HEK293 (cell line): Measurements from ENCODE around the gene F11.

Experiments
- CTCF ChIA-PET: fragments of 350-600 bp; formaldehyde crosslinking; extraction: SDS; loops from one replicate; lab custom pipeline; 2021; ENCODE audit warnings: antibody characterized with exemption; lab: Yijun Ruan, JAX
- POLR2A ChIA-PET: fragments of 300-600 bp; formaldehyde crosslinking; extraction: SDS; loops from one replicate; lab custom pipeline; 2020; ENCODE audit warnings: antibody characterized with exemption, inconsistent platforms; lab: Yijun Ruan, JAX
- H3K27ac ChIP-seq: fragments of 200-500 bp; sonication (Bioruptor generic); 2 replicates; pipeline ENCODE4 v1.5.1; 2014; ENCODE audit warnings: low read depth, low read length, control low read depth, inconsistent platforms; ENCODE audit errors: extremely low read depth
- H3K36me3 ChIP-seq, 2 experiments: fragments of 200-500 bp in 1 of 2; sonication (Bioruptor generic) in 1 of 2; 1 replicate in 1 of 2; 2 replicates in 1 of 2; pipeline ENCODE4 v1.5.1; 2014 to 2017; ENCODE audit warnings: inconsistent platforms in 2 of 2, low read length in 2 of 2; ENCODE audit not compliant: control insufficient read depth in 2 of 2, insufficient read depth in 1 of 2
- H3K4me1 ChIP-seq: fragments of 200-500 bp; sonication (Bioruptor generic); 2 replicates; pipeline ENCODE4 v1.5.1; 2014; ENCODE audit warnings: mild to moderate bottlenecking, low read length, inconsistent platforms; ENCODE audit not compliant: control insufficient read depth, insufficient read depth
- H3K4me3 ChIP-seq: 2 replicates; pipeline ENCODE4 v1.5.1; 2011; ENCODE audit warnings: low read depth, mild to moderate bottlenecking, control low read depth, low read length, moderate library complexity
- H3K9me3 ChIP-seq: fragments of 200-500 bp; sonication (Bioruptor generic); 2 replicates; pipeline ENCODE4 v1.5.1; 2014; ENCODE audit warnings: low read depth, low read length, inconsistent platforms; ENCODE audit not compliant: control insufficient read depth, insufficient read depth
- GLI4 ChIP-seq: fragments of 450-650 bp; formaldehyde crosslinking; IDR thresholded peaks from 2 replicates; pipeline ENCODE4 v1.5.1; 2016; ENCODE audit warnings: missing biosample characterization, missing genetic modification characterization
- HOXD13 ChIP-seq: sonication (generic); formaldehyde crosslinking; IDR thresholded peaks from 2 replicates; pipeline ENCODE4 v1.8.0; 2022; ENCODE audit warnings: missing genetic modification reagents, borderline replicate concordance
- KLF10 ChIP-seq: fragments of 450-650 bp; IDR thresholded peaks from 2 replicates; pipeline ENCODE4 v1.5.1; 2018; ENCODE audit warnings: missing biosample characterization, mild to moderate bottlenecking, missing genetic modification characterization
- MYNN ChIP-seq: fragments of 450-650 bp; formaldehyde crosslinking; IDR thresholded peaks from 2 replicates; pipeline ENCODE4 v1.5.1; 2016; ENCODE audit warnings: missing biosample characterization, missing genetic modification characterization, borderline replicate concordance
- PRDM1 ChIP-seq: fragments of 450-650 bp; formaldehyde crosslinking; IDR thresholded peaks from 2 replicates; pipeline ENCODE4; 2016; ENCODE audit warnings: missing biosample characterization, missing genetic modification characterization
- SCRT1 ChIP-seq: fragments of 450-650 bp; formaldehyde crosslinking; IDR thresholded peaks from 2 replicates; pipeline ENCODE4 v1.5.1; 2016; ENCODE audit warnings: missing biosample characterization, missing genetic modification characterization, borderline replicate concordance
- ZBTB7A ChIP-seq: fragments of 450-650 bp; formaldehyde crosslinking; IDR thresholded peaks from 2 replicates; pipeline ENCODE4 v1.5.1; 2016; ENCODE audit warnings: low read depth, missing biosample characterization, missing genetic modification characterization
- ZFP37 ChIP-seq: fragments of 450-650 bp; formaldehyde crosslinking; IDR thresholded peaks from 2 replicates; pipeline ENCODE4 v1.5.1; 2016; ENCODE audit warnings: missing biosample characterization, missing genetic modification characterization
- ZFP41 ChIP-seq: fragments of 450-650 bp; formaldehyde crosslinking; IDR thresholded peaks from 2 replicates; pipeline ENCODE4 v1.5.1; 2016; ENCODE audit warnings: missing biosample characterization, missing genetic modification characterization, borderline replicate concordance
- ZNF169 ChIP-seq: fragments of 450-650 bp; formaldehyde crosslinking; IDR thresholded peaks from 2 replicates; pipeline ENCODE4 v1.5.1; 2016; ENCODE audit warnings: missing biosample characterization, missing genetic modification characterization
- ZNF223 ChIP-seq: fragments of 450-650 bp; formaldehyde crosslinking; IDR thresholded peaks from 2 replicates; pipeline ENCODE4 v1.5.1; 2016; ENCODE audit warnings: missing biosample characterization, missing genetic modification characterization
- ZNF404 ChIP-seq: fragments of 450-650 bp; formaldehyde crosslinking; IDR thresholded peaks from 2 replicates; pipeline ENCODE4 v1.5.1; 2017; ENCODE audit warnings: missing biosample characterization, missing genetic modification characterization
- ZNF473 ChIP-seq: fragments of 450-650 bp; formaldehyde crosslinking; IDR thresholded peaks from 2 replicates; pipeline ENCODE4 v1.5.1; 2017; ENCODE audit warnings: missing biosample characterization, missing genetic modification characterization
- ZNF571 ChIP-seq: fragments of 450-650 bp; formaldehyde crosslinking; IDR thresholded peaks from 2 replicates; pipeline ENCODE4 v1.5.0; 2017; ENCODE audit warnings: missing biosample characterization, missing genetic modification characterization
- ZNF600 ChIP-seq: fragments of 450-650 bp; formaldehyde crosslinking; IDR thresholded peaks from 2 replicates; pipeline ENCODE4 v1.5.1; 2016; ENCODE audit warnings: missing biosample characterization, missing genetic modification characterization
- ZNF664 ChIP-seq: fragments of 450-650 bp; formaldehyde crosslinking; IDR thresholded peaks from 2 replicates; pipeline ENCODE4 v1.5.1; 2016; ENCODE audit warnings: missing biosample characterization, missing genetic modification characterization
- ZNF792 ChIP-seq: fragments of 450-650 bp; formaldehyde crosslinking; IDR thresholded peaks from 2 replicates; pipeline ENCODE4 v1.5.1; 2016; ENCODE audit warnings: missing biosample characterization, missing genetic modification characterization
- ZNF830 ChIP-seq: fragments of 450-650 bp; IDR thresholded peaks from 2 replicates; pipeline ENCODE4 v1.5.0; 2018; ENCODE audit warnings: missing biosample characterization, missing genetic modification characterization, low read depth, mild to moderate bottlenecking, moderate library complexity
- ZNF837 ChIP-seq: fragments of 450-650 bp; formaldehyde crosslinking; IDR thresholded peaks from 2 replicates; pipeline ENCODE4 v1.5.1; 2016; ENCODE audit warnings: missing biosample characterization, missing genetic modification characterization
- TF ChIP-seq, protein P1 (sequence below): fragments of 450-650 bp; formaldehyde crosslinking; IDR thresholded peaks from 2 replicates; pipeline ENCODE4 v1.5.1; 2016; ENCODE audit warnings: missing biosample characterization, missing genetic modification characterization, low read depth
- TF ChIP-seq, protein P2 (sequence below): fragments of 450-650 bp; formaldehyde crosslinking; IDR thresholded peaks from 2 replicates; pipeline ENCODE4 v1.5.1; 2016; ENCODE audit warnings: missing biosample characterization, missing genetic modification characterization
- TF ChIP-seq, protein P3 (sequence below): fragments of 450-650 bp; formaldehyde crosslinking; IDR thresholded peaks from 2 replicates; pipeline ENCODE4 v1.5.1; 2016; ENCODE audit warnings: missing biosample characterization, missing genetic modification characterization

Gene F11

DNA sequence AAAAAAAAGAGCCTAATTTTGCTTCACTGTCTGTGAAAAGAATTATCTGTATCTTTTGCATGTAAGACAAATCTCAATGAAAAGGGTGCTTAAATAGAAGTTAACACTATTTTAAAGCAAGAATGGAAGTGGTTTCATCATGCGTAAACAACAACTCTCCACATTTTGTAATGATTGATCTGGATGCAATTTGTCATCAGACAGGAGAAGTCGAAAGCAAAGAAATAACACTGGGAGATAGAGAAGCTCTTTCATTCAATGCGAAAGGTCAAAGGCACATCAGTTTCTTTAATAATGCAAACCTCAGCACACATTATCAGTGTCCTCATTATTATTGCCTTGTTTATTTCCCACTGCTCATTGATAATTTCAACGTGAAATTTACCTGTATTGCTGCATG is 29.9 kb upstream of the F11 start:
- no peak overlapping the region for H3K27ac ChIP-seq
- H3K9me3 ChIP-seq = no peaks in the 10 kb centered on the region
- no peaks in the 10 kb centered on the region for H3K4me1 ChIP-seq
- TF ChIP-seq GLI4 (tag by site-specific recombination) (no peak), ZNF473 (no peak), ZFP41 (tag by site-specific recombination) (no peak), ZNF792 (tag by site-specific recombination) (no peak), PRDM1 (no peak), ZNF571 (no peak), ZFP37 (tag by site-specific recombination) (no peak), ZBTB7A (no peak), HOXD13 (CRISPR knock-in tag) (no peak), ZNF830 (tag by site-specific recombination) (no peak), KLF10 (tag by site-specific recombination) (no peak)
- TF ChIP-seq, protein P1, sequence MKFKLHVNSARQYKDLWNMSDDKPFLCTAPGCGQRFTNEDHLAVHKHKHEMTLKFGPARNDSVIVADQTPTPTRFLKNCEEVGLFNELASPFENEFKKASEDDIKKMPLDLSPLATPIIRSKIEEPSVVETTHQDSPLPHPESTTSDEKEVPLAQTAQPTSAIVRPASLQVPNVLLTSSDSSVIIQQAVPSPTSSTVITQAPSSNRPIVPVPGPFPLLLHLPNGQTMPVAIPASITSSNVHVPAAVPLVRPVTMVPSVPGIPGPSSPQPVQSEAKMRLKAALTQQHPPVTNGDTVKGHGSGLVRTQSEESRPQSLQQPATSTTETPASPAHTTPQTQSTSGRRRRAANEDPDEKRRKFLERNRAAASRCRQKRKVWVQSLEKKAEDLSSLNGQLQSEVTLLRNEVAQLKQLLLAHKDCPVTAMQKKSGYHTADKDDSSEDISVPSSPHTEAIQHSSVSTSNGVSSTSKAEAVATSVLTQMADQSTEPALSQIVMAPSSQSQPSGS (tag by site-specific recombination) = no peak
- TF ChIP-seq, protein P2, sequence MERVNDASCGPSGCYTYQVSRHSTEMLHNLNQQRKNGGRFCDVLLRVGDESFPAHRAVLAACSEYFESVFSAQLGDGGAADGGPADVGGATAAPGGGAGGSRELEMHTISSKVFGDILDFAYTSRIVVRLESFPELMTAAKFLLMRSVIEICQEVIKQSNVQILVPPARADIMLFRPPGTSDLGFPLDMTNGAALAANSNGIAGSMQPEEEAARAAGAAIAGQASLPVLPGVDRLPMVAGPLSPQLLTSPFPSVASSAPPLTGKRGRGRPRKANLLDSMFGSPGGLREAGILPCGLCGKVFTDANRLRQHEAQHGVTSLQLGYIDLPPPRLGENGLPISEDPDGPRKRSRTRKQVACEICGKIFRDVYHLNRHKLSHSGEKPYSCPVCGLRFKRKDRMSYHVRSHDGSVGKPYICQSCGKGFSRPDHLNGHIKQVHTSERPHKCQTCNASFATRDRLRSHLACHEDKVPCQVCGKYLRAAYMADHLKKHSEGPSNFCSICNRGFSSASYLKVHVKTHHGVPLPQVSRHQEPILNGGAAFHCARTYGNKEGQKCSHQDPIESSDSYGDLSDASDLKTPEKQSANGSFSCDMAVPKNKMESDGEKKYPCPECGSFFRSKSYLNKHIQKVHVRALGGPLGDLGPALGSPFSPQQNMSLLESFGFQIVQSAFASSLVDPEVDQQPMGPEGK (tag by site-specific recombination) = no peak
- TF ChIP-seq, protein P3, sequence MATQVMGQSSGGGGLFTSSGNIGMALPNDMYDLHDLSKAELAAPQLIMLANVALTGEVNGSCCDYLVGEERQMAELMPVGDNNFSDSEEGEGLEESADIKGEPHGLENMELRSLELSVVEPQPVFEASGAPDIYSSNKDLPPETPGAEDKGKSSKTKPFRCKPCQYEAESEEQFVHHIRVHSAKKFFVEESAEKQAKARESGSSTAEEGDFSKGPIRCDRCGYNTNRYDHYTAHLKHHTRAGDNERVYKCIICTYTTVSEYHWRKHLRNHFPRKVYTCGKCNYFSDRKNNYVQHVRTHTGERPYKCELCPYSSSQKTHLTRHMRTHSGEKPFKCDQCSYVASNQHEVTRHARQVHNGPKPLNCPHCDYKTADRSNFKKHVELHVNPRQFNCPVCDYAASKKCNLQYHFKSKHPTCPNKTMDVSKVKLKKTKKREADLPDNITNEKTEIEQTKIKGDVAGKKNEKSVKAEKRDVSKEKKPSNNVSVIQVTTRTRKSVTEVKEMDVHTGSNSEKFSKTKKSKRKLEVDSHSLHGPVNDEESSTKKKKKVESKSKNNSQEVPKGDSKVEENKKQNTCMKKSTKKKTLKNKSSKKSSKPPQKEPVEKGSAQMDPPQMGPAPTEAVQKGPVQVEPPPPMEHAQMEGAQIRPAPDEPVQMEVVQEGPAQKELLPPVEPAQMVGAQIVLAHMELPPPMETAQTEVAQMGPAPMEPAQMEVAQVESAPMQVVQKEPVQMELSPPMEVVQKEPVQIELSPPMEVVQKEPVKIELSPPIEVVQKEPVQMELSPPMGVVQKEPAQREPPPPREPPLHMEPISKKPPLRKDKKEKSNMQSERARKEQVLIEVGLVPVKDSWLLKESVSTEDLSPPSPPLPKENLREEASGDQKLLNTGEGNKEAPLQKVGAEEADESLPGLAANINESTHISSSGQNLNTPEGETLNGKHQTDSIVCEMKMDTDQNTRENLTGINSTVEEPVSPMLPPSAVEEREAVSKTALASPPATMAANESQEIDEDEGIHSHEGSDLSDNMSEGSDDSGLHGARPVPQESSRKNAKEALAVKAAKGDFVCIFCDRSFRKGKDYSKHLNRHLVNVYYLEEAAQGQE (tag by site-specific recombination) = no peak
- ChIA-PET POLR2A (no interaction called here), CTCF (interaction anchor here (0.6 kb wide), 1 partner anchor 33 kb away, joined by 3 read pairs; no protein-coding TSS in a partner anchor)
- H3K36me3 ChIP-seq = no peaks in the 10 kb centered on the region
- H3K4me3 ChIP-seq = no peak overlapping the region

DNA sequence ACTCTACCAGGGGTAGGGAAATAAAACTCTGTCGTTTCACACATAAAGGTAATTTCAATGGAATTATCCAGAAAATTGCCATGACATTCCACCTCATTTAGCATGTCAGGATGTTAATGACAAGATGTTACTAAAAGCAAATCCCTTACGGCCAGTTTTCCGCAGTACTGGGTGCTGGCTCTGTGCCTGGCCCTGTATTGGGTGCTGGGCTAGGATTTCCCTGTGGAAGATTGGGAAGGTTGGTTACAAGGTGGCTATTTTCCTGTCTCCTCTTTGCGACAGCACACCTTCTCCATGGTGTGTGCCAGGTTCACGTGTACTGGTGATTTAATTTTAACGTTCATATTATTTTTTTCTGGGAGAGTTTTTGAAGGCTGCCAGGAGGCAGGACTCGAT is 25.5 kb upstream of the F11 start:
- TF ChIP-seq ZNF404 (tag by site-specific recombination) (no peak), ZNF169 (no peak), ZNF223 (tag by site-specific recombination) (no peak), ZNF600 (tag by site-specific recombination) (no peak), SCRT1 (tag by site-specific recombination) (no peak), MYNN (tag by site-specific recombination) (no peak), ZNF837 (tag by site-specific recombination) (no peak), ZNF664 (tag by site-specific recombination) (no peak)
- TF ChIP-seq, all 188 proteins: peak for 0
- Histone ChIP-seq H3K9me3 (no peaks in the 10 kb centered on the region), H3K27ac (no peak overlapping the region), H3K36me3 (no peaks in the 10 kb centered on the region), H3K4me1 (no peaks in the 10 kb centered on the region), H3K4me3 (no peak overlapping the region)
- ChIA-PET POLR2A (no interaction called here), CTCF (interaction anchor here (0.7 kb wide), 1 partner anchor 314 kb away, joined by 3 read pairs; no protein-coding TSS in a partner anchor)
